NB4 (cell line): ENCODE measurements around the gene NCAM1.

ENCODE experiments used
- DNase-seq: peaks from one replicate; pipeline ENCODE4 v3.0.0; 2010; ENCODE audit warnings: low read depth
- H3K4me3 ChIP-seq: one replicate; pipeline ENCODE4 v1.5.1; 2011; ENCODE audit warnings: mild to moderate bottlenecking, low read depth, low read length, moderate library complexity
- CTCF ChIP-seq: IDR thresholded peaks from one replicate; pipeline ENCODE4 v1.5.1; 2012; ENCODE audit warnings: low read depth, low read length
- MYC ChIP-seq: IDR thresholded peaks from 2 replicates; pipeline ENCODE4 v1.6.1; 2011; ENCODE audit warnings: low read depth, low read length
- POLR2A ChIP-seq: IDR thresholded peaks from 2 replicates; pipeline ENCODE4 v1.6.1; 2011; ENCODE audit warnings: mild to moderate bottlenecking; ENCODE audit not compliant: insufficient read length; ENCODE audit errors: extremely low read depth
- TF ChIP-seq, protein P1 (sequence below): IDR thresholded peaks from 2 replicates; pipeline ENCODE4 v1.6.1; 2011; ENCODE audit warnings: low read depth, low read length

NCAM1 gene

DNA sequence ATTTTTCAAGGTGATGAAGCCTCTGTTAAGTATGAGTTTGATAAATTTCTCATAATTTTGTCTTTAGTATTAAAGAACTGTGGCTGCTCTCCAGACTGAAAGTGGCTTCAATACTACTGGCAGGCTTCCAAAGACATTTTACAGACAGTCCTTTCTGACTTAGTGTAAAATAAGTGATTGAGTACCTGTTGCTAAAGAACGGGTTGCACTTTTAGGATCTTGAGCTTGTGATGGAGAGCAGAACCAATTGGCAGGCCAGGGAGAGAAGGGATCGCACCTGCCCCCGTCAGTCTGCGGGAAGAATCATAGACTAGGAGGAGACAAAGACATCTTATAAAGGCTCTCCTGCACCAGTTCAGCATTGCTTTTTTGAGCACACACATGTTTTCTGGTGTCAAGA lies 4.4 kb downstream of the NCAM1 start:
- TF ChIP-seq CTCF (no peak), MYC (no peak), POLR2A (no peak)
- TF ChIP-seq, protein P1, sequence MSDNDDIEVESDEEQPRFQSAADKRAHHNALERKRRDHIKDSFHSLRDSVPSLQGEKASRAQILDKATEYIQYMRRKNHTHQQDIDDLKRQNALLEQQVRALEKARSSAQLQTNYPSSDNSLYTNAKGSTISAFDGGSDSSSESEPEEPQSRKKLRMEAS = no peak
- no peak overlapping the region for H3K4me3 ChIP-seq
- no peak for DNase-seq

GRCh38 chr11:112966561-112966960 lies 5.3 kb downstream of the NCAM1 start:
- TF ChIP-seq POLR2A (no peak), MYC (no peak), CTCF (no peak)
- TF ChIP-seq, protein P1 = no peak
- no peak for DNase-seq
- H3K4me3 ChIP-seq = no peak overlapping the region

- no peak for DNase-seq
Observed at GRCh38 chr11:112967082-112967481, 5.9 kb downstream of the NCAM1 start.

GRCh38 chr11:112968941-112969713 lies 7.9 kb downstream of the NCAM1 start:
- TF ChIP-seq CTCF = no peak
- no peak for TF ChIP-seq MYC
- TF ChIP-seq, protein P1 = no peak
- TF ChIP-seq POLR2A = no peak
- H3K4me3 ChIP-seq = peak overlapping the region; percentile 8
- DNase-seq = peak; percentile 81

More at GRCh38 chr11:112967082-112967481, 5.9 kb downstream of the NCAM1 start:
- H3K4me3 ChIP-seq = no peak overlapping the region
- TF ChIP-seq MYC (no peak), CTCF (no peak), POLR2A (no peak)
- TF ChIP-seq, protein P1 = no peak

DNA sequence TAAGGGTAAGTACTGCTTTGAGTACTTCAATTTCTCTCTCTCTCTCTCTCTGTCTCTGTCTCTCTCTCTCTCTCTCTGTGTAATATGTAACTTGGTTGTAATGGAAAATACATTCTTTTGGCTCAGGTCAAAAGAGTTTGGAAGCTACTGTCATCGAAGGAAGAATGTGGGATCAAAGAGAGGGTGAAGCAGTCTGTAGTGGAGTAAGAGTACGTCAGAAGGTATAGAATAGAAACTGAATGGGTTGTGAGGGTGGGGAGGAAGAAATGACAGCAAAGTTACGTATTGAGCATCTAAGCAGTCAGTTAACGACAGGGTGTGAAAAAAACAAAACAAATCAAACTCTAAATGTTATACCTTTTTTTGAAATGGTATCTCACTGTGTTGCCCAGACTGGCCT lies 10.0 kb downstream of the NCAM1 start:
- DNase-seq = no peak
- no peak overlapping the region for H3K4me3 ChIP-seq
- TF ChIP-seq POLR2A = no peak
- TF ChIP-seq MYC = no peak
- TF ChIP-seq, protein P1 = no peak

- TF ChIP-seq CTCF (no peak), POLR2A (no peak), MYC (no peak)
- TF ChIP-seq, protein P1 = no peak
- DNase-seq = no peak
Observed at GRCh38 chr11:112971827-112972226, 10.6 kb downstream of the NCAM1 start.

More at GRCh38 chr11:112971827-112972226, 10.6 kb downstream of the NCAM1 start:
- no peak overlapping the region for H3K4me3 ChIP-seq
